C4-2B (cell line): ENCODE data around the gene GOLM1.

ENCODE experiments used
- CTCF ChIP-seq: fragments of 450-650 bp; conservative IDR thresholded peaks from 2 replicates; pipeline ENCODE4 v1.5.1; 2017; ENCODE audit warnings: mild to moderate bottlenecking
- ZFX ChIP-seq: fragments of 450-650 bp; IDR thresholded peaks from 2 replicates; pipeline ENCODE4 v1.6.1; 2017

GRCh38 chr9:86079421-86079831 is 19.9 kb downstream of the GOLM1 start:
- TF ChIP-seq CTCF = no peak
- TF ChIP-seq ZFX = no peak
